ENCODE data around the gene MAP1LC3A. TPM values are rescaled to one million over a fixed set of nuclear protein-coding genes. Genes with fewer than 3 reads are reported as not detected.

Gene MAP1LC3A
- total RNA-seq, 2 experiments from 2014 or later: 0.62 to 0.95 TPM

DNA sequence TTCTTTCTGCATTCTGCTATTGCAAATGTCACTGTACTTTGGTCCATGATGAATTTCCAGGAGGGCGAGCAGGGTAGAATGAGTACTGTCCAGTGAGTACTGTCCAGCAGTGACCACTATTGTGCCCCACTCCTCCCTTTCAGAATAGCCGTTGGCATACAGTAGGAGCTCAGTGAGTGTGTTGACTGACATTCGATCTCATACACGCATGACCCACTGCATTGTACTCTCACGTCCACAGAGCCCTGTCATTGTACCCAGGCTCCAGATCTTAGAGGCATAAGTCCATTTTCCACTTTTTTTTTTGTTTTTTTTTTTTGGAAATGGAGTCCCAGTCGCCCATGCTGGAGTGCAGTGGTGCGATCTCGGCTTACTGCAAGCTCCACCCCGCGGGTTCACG lies 34.1 kb upstream of the MAP1LC3A start:
- Mint-ChIP-seq H3K27me3 (no peaks in the 10 kb centered on the region), H3K36me3 (peaks cover 17% of the 10 kb centered on the region)
- no peak for DNase-seq

DNA sequence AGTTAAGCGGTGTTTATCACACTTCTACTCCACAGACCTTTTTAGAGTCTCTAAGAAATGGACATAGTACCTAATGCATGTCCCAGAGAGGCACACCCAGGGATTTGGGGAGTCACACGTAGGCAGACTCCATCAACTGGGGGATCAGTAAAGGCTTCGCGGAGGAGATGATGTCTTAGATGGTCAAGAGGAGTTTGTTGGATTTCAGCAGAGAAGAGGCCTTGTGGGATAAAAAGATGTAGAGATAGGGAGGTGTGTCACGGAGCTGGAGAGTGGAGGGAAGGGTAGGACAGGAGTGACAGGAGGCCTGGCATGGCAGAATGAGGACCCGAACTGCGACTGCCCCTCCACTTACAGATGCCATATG lies 33.2 kb upstream of the MAP1LC3A start:
- H3K4me1 Mint-ChIP-seq: peaks cover 23% of the 10 kb centered on the region
- no peak overlapping the region for H3K4me3 Mint-ChIP-seq
- no peaks in the 10 kb centered on the region for H3K27me3 Mint-ChIP-seq
- no peak for DNase-seq
- H3K27ac Mint-ChIP-seq: peak overlapping the region; percentile 12
- H3K36me3 Mint-ChIP-seq: peaks cover 15% of the 10 kb centered on the region
- no peaks in the 10 kb centered on the region for H3K9me3 Mint-ChIP-seq

More for the DNA sequence above, 34.1 kb upstream of the MAP1LC3A start:
- Mint-ChIP-seq H3K27ac (no peak overlapping the region), H3K4me1 (peaks cover 28% of the 10 kb centered on the region), H3K4me3 (no peak overlapping the region), H3K9me3 (no peaks in the 10 kb centered on the region)

DNA sequence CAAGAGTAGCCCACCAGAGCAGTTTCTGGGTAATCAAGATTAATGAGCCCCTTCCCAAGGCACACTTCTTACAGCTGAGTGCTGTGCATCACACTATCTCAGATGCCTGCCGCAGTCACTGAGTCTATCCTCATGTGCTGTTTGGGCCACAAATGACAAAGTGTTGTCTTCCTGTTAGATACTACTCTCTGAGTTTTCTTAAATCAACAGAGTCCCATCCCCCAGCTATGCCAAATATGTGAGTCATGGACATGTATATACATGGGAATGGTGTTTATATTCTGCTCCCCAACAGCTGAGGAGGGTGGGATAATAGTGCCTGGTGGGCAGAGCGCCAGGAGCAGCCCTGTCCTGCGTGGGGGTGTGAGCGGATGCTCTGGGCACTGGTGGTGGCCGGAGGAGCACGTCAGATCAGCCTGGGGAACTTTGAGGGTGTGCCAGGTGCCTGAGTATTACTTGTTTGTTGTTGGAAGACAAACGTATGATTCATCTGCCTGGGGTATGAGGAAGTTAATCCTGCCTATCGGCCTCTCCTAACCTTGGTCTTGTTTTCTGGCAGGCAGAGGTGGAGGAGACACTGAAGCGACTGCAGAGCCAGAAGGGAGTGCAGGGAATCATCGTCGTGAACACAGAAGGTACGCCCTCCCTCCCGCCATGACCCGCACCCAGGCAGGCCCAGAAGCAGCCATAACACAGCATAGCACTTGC lies 32.7 kb upstream of the MAP1LC3A start:
- no peaks in the 10 kb centered on the region for H3K27me3 Mint-ChIP-seq
- no peak overlapping the region for H3K4me3 Mint-ChIP-seq
- H3K36me3 Mint-ChIP-seq: peaks cover 15% of the 10 kb centered on the region
- H3K4me1 Mint-ChIP-seq: peaks cover 21% of the 10 kb centered on the region
- H3K9me3 Mint-ChIP-seq: no peaks in the 10 kb centered on the region
- DNase-seq: no peak
- no peak overlapping the region for H3K27ac Mint-ChIP-seq

DNA sequence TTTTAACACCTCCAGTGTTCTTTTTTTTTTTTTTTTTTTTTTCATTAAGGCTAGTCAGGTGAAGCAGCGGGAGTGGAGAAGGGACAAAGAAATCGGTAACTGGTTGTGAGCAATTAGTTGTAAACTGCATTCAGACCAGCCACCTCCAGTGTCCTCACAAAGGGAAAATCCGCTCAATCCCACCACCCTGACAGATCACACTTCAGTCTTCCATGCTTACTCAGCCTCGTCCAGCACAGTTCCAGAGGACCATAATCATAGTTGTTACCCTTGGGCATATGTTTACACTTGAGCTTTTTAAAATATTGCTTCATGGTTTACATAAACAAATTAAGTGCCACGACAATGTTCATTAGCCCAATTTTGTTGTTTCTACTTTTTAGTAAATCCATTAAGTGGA lies 32.1 kb upstream of the MAP1LC3A start:
- H3K27ac Mint-ChIP-seq: no peak overlapping the region
- DNase-seq: no peak
- no peaks in the 10 kb centered on the region for H3K27me3 Mint-ChIP-seq
- no peak overlapping the region for H3K4me3 Mint-ChIP-seq
- H3K9me3 Mint-ChIP-seq: no peaks in the 10 kb centered on the region
- H3K4me1 Mint-ChIP-seq: peaks cover 18% of the 10 kb centered on the region
- H3K36me3 Mint-ChIP-seq: peaks cover 16% of the 10 kb centered on the region

DNA sequence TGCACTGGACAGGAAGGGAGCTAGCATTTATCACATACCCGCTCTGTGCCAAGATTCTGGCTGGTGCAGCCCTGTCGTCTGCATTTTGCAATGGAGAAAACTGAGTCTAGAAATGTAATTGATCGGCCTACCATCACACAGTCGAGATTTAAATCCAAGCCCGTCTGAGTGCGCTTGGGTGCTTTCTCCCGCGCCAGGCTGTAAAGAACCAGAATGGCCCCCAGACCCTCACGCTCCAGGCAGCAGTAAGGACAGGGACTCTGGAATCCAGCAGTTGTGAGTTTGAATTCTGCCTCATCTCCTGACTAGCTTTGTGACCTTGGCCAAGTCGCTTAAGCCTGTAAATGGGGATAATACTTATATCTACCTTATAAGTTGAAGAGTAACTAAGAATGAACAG lies 31.5 kb upstream of the MAP1LC3A start:
- H3K9me3 Mint-ChIP-seq: no peaks in the 10 kb centered on the region
- peaks cover 13% of the 10 kb centered on the region for H3K4me1 Mint-ChIP-seq
- no peaks in the 10 kb centered on the region for H3K27me3 Mint-ChIP-seq
- no peak for DNase-seq
- no peak overlapping the region for H3K27ac Mint-ChIP-seq
- H3K36me3 Mint-ChIP-seq: peaks cover 15% of the 10 kb centered on the region
- H3K4me3 Mint-ChIP-seq: no peak overlapping the region

DNA sequence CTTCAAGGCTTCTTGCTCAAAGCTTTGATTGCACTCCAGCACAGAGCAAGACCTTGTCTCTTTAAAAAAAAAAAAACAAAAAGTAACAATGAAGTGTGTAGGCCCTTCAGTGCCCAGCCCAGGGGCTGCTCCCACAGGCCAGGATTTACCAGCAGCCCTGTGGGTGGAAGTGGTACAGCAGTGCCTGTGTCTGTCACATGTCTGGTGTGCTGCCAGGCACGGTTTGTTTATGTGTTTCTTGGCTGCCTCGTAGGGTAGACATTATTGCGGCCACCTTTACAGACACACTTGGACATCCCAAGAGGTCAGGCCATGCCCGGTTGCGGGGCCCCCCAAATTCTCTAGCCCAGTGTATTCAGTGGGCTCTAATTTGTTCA lies 29.6 kb upstream of the MAP1LC3A start:
- Mint-ChIP-seq H3K27me3 (no peaks in the 10 kb centered on the region), H3K27ac (no peak overlapping the region), H3K9me3 (no peaks in the 10 kb centered on the region), H3K4me1 (peaks cover 3% of the 10 kb centered on the region), H3K4me3 (no peak overlapping the region), H3K36me3 (peaks cover 13% of the 10 kb centered on the region)
- no peak for DNase-seq

DNA sequence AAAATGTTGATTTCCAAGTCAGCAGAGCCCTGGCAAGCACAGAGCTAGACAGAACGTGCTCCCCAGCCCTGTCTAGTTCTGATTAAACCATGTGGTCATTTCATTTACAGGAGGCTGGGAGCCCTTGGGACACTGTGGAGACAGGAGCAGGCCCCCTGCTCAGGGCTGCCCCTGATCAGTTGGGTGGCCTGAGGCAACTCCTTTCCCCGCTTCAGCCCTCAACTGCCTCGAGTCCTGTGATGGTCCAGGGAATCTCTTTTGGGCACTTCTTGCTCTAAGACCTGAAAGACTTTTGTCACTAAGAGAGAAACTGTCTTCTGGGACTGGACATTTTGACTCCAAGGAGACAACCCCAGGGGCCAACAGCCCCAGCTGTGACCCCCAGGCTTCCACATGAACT lies 28.8 kb upstream of the MAP1LC3A start:
- no peak for DNase-seq
- H3K27me3 Mint-ChIP-seq: no peaks in the 10 kb centered on the region
- peaks cover 3% of the 10 kb centered on the region for H3K4me1 Mint-ChIP-seq
- no peaks in the 10 kb centered on the region for H3K9me3 Mint-ChIP-seq
- peaks cover 15% of the 10 kb centered on the region for H3K36me3 Mint-ChIP-seq
- H3K4me3 Mint-ChIP-seq: no peak overlapping the region
- no peak overlapping the region for H3K27ac Mint-ChIP-seq

DNA sequence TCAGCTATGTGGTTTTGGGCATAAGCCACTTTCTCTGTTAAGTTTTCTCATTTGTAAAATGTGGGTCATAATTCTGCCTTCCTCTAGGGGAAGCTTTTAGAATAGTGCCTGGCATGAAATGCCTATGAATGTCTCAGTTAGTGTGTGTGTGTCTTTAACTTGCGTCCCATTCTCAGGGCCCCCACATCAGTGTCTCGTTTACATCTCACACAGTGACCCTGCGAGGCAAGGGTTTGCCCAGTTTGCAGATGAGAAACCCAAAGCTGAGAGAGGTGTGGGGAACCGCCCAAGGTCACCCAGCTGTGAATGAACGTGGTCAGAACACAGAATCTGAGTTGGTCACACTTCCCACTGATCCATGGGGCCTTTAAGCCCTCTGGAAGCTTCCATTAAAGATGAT lies 28.2 kb upstream of the MAP1LC3A start:
- DNase-seq: no peak
- no peaks in the 10 kb centered on the region for H3K27me3 Mint-ChIP-seq
- H3K9me3 Mint-ChIP-seq: no peaks in the 10 kb centered on the region
- H3K4me1 Mint-ChIP-seq: peaks cover 3% of the 10 kb centered on the region
- H3K27ac Mint-ChIP-seq: no peak overlapping the region
- H3K4me3 Mint-ChIP-seq: no peak overlapping the region
- peaks cover 15% of the 10 kb centered on the region for H3K36me3 Mint-ChIP-seq

DNA sequence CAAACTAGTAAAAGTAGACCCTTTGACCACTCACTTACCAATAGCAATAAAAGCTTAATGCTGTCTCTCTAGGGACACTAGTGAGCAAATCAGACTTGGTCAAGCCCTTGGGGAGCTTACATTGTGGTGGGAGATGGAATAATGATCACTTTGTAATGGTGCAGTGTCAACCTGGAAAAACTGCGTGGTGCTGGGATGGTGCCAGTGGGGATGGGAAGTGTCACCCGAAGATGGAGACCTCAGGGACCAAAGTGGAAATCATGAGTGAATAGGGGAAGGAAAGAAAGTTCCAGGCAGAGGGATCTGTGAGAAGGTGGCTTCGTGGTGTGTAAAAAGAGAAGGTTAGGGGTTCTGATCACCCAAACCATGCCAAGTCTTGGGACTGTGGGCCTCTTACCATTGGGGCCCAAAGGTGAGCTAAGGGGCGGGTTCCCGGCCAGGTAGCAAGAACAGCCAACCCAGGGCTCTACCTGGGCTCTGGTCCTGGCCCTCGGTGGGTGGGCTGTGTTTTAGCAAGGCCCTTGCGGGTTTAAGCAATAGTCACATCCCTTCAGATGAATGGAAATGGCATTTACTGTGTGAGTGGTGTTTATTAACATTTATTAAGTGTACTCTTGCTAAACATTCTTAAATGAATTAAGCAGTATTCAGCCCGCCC lies 26.8 kb upstream of the MAP1LC3A start:
- H3K27ac Mint-ChIP-seq: no peak overlapping the region
- H3K4me3 Mint-ChIP-seq: no peak overlapping the region
- H3K27me3 Mint-ChIP-seq: no peaks in the 10 kb centered on the region
- no peak for DNase-seq
- H3K4me1 Mint-ChIP-seq: no peaks in the 10 kb centered on the region
- H3K36me3 Mint-ChIP-seq: peaks cover 13% of the 10 kb centered on the region
- H3K9me3 Mint-ChIP-seq: no peaks in the 10 kb centered on the region

DNA sequence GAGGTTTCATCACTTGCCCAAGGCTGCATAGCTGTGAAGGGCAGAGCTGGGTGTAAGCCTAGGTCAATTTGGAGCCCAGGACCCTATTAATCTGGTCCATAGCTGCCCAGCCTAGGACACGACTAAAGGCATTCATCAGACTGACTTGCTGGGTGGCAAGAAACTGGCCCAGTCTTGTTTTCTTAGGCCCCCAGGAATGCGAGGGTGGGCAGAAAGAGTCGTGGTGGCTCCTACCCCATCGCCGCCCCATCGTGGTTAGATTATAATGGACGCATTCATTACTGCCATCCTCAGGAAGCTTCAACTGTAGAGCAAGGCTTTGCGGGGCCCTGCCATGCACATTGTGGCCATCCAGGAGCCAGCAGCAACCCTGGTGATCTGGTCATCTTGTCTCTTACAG lies 26.2 kb upstream of the MAP1LC3A start:
- no peaks in the 10 kb centered on the region for H3K27me3 Mint-ChIP-seq
- H3K9me3 Mint-ChIP-seq: no peaks in the 10 kb centered on the region
- no peak for DNase-seq
- no peaks in the 10 kb centered on the region for H3K4me1 Mint-ChIP-seq
- peaks cover 7% of the 10 kb centered on the region for H3K36me3 Mint-ChIP-seq
- no peak overlapping the region for H3K27ac Mint-ChIP-seq
- H3K4me3 Mint-ChIP-seq: no peak overlapping the region

DNA sequence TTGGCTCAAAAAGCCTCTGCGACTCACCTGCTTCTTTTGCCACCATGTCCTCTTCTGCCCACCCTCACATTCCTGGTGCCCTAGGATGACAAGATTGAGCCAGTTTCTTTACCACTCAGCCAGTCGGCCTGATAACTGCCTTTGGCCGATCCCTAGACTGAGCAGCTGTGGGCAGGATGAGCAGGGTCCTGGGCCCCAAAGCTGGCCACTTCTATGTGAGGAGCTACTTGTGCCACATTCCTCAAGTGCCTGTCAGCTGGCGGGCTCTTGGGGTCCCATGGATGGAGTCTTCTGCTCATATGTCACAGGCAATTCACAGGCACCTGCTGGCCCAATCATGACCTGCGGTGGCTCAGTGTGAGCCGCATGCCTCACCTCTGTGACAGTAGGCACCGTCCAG lies 25.8 kb upstream of the MAP1LC3A start:
- no peaks in the 10 kb centered on the region for H3K4me1 Mint-ChIP-seq
- H3K27me3 Mint-ChIP-seq: no peaks in the 10 kb centered on the region
- H3K36me3 Mint-ChIP-seq: peaks cover 6% of the 10 kb centered on the region
- DNase-seq: no peak
- no peak overlapping the region for H3K4me3 Mint-ChIP-seq
- no peaks in the 10 kb centered on the region for H3K9me3 Mint-ChIP-seq
- no peak overlapping the region for H3K27ac Mint-ChIP-seq

DNA sequence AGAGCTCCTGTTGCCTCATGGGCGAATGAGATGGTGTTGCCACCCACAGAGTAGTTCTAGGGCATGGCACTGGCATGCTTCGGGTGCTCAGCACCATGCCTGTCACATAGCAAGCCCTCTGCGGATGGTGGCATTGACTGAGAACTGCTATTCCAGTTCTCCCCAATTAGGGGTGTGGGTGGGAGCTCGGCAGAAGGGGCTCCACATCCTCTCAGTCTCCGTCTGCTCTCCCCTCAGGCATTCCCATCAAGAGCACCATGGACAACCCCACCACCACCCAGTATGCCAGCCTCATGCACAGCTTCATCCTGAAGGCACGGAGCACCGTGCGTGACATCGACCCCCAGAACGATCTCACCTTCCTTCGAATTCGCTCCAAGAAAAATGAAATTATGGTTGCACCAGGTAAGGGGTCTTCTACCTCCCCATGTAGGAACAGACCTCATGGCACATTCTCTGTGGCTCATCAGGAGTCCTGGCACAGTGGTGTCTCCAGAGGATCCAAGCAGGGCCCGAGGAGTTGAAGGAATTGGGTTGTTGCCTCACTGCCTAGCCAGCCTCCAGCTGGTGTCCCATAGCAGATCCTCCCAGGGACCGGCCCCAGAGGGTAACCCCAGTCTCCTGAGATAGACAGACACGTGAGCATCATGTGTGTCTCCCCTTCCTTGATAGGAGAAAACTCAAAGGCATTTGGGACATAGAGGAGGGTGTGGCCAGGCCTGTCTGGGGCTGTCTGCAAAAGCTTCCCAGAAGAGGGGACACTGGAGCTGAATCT lies 23.9 kb upstream of the MAP1LC3A start:
- peaks cover 6% of the 10 kb centered on the region for H3K36me3 Mint-ChIP-seq
- DNase-seq: no peak
- no peaks in the 10 kb centered on the region for H3K27me3 Mint-ChIP-seq
- H3K27ac Mint-ChIP-seq: no peak overlapping the region
- no peaks in the 10 kb centered on the region for H3K9me3 Mint-ChIP-seq
- no peak overlapping the region for H3K4me3 Mint-ChIP-seq
- H3K4me1 Mint-ChIP-seq: no peaks in the 10 kb centered on the region

DNA sequence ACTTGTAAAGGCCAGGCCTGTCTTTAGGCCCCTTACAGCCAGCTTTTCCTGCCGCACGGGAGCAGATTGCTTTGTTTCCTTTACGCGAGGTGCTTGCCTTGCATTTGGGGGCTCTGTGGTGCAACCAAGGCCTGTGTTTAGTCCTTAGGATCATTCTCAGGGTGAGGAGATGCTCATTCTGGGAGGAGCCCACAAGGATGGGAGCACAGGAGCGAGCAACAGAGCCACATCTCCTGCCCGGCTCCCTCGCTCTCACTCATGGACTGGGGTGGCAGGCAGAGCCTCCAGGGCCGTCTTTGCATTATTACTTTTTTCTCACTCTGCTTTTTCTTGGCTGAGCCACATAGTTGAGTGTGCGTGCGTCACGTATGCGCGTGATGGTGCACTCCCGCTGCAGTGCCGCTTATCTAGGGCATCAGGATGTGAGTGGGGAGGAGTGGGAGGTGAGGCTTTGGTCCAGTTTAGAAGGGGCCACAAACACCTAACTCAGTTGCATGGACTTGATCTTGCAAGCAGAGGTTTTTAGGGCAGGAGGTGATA lies 23.1 kb upstream of the MAP1LC3A start:
- H3K27ac Mint-ChIP-seq: no peak overlapping the region
- no peaks in the 10 kb centered on the region for H3K27me3 Mint-ChIP-seq
- DNase-seq: no peak
- H3K9me3 Mint-ChIP-seq: no peaks in the 10 kb centered on the region
- peaks cover 8% of the 10 kb centered on the region for H3K36me3 Mint-ChIP-seq
- H3K4me1 Mint-ChIP-seq: no peaks in the 10 kb centered on the region
- no peak overlapping the region for H3K4me3 Mint-ChIP-seq

DNA sequence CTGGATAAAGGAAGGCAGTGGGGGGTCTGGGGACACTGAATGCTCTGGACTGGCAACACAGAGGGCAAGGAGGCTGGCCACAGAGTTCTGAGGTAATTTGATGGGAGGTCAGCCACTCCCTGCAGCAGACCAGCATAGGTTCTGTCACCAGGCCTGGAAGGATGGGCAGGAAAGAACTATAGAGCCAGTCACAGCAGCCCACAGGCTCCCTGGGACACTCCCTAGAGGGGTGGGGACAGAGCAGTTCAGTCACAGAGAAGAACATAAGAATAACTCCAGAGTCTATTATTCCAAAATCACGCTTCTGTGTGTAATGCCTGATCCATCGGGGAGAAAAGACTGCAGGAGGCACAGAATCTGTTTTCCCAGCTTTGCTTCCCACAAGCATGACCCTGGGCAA lies 22.7 kb upstream of the MAP1LC3A start:
- Mint-ChIP-seq H3K9me3 (no peaks in the 10 kb centered on the region), H3K36me3 (peaks cover 10% of the 10 kb centered on the region), H3K27me3 (no peaks in the 10 kb centered on the region), H3K4me1 (no peaks in the 10 kb centered on the region), H3K27ac (no peak overlapping the region), H3K4me3 (no peak overlapping the region)
- DNase-seq: no peak

DNA sequence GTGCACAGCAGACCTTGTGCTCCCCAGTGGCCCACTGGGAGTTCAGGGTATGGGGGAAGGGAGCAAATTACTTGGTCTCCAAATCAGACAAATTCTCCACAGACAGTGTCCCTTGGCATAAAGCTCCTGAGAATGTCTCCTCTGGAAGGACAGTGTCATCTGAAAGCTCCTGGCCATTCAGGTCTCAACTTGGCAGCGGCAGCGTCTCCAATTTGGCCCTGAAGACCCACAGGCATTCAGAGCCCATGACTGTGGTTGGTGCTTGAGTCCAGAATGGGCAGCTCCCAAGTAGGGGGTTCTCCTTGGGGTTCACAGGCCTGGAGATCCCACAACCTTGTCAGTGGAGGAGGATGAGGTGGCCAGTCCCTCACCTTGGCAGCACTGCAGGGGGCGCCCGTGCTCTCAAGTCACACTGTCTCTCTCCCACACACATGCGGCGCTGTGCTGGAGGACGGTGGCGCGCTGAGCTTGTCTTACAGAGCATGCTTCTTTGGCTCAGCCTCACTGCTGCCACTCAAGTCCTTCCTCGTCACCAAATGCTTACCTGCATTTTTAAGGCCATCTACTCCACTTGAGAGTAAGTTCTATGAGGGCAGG lies 21.6 kb upstream of the MAP1LC3A start:
- H3K36me3 Mint-ChIP-seq: peaks cover 9% of the 10 kb centered on the region
- DNase-seq: peak; percentile 35
- H3K4me1 Mint-ChIP-seq: peaks cover 6% of the 10 kb centered on the region
- no peaks in the 10 kb centered on the region for H3K9me3 Mint-ChIP-seq
- no peaks in the 10 kb centered on the region for H3K27me3 Mint-ChIP-seq
- H3K27ac Mint-ChIP-seq: no peak overlapping the region
- no peak overlapping the region for H3K4me3 Mint-ChIP-seq
